Subcutaneous abdominal adipose tissue (tissue), 5 donors: ENCODE measurements around the gene CRTAC1.

ENCODE experiments used
- H3K27ac ChIP-seq: one replicate; pipeline ENCODE4 v1.7.0; 2013; ENCODE audit warnings: low read depth, mild to moderate bottlenecking, inconsistent platforms, low read length, moderate library complexity
- H3K27me3 ChIP-seq, 5 donors: one replicate each; pipeline ENCODE4 v1.7.0; 2013; ENCODE audit warnings: low read length in 5 of 5, inconsistent platforms in 1 of 5; ENCODE audit not compliant: control insufficient read depth in 5 of 5, insufficient read depth in 4 of 5
- H3K36me3 ChIP-seq, 5 donors: one replicate each; pipeline ENCODE4 v1.7.0; 2013; ENCODE audit warnings: low read length in 5 of 5; ENCODE audit not compliant: control insufficient read depth in 5 of 5, insufficient read depth in 5 of 5
- H3K4me1 ChIP-seq, 5 donors: one replicate each; pipeline ENCODE4 v1.7.0; 2013; ENCODE audit warnings: low read length in 5 of 5, mild to moderate bottlenecking in 3 of 5, moderate library complexity in 1 of 5; ENCODE audit not compliant: control insufficient read depth in 5 of 5, insufficient read depth in 5 of 5
- H3K4me3 ChIP-seq, 5 donors: one replicate each; pipeline ENCODE4 v1.7.0; 2013; ENCODE audit warnings: low read length in 5 of 5, low read depth in 1 of 5
- H3K9ac ChIP-seq, 5 donors: one replicate each; pipeline ENCODE4 v1.7.0; 2013; ENCODE audit warnings: low read length in 5 of 5, mild to moderate bottlenecking in 4 of 5, moderate library complexity in 3 of 5
- H3K9me3 ChIP-seq, 5 donors: one replicate each; pipeline ENCODE4 v1.7.0; 2013; ENCODE audit warnings: low read length in 5 of 5; ENCODE audit not compliant: control insufficient read depth in 5 of 5
- donor health status: healthy.
- donor health status: healthy.
- donor health status: healthy.
- donor health status: healthy.
- donor health status: healthy.

The CRTAC1 gene

DNA sequence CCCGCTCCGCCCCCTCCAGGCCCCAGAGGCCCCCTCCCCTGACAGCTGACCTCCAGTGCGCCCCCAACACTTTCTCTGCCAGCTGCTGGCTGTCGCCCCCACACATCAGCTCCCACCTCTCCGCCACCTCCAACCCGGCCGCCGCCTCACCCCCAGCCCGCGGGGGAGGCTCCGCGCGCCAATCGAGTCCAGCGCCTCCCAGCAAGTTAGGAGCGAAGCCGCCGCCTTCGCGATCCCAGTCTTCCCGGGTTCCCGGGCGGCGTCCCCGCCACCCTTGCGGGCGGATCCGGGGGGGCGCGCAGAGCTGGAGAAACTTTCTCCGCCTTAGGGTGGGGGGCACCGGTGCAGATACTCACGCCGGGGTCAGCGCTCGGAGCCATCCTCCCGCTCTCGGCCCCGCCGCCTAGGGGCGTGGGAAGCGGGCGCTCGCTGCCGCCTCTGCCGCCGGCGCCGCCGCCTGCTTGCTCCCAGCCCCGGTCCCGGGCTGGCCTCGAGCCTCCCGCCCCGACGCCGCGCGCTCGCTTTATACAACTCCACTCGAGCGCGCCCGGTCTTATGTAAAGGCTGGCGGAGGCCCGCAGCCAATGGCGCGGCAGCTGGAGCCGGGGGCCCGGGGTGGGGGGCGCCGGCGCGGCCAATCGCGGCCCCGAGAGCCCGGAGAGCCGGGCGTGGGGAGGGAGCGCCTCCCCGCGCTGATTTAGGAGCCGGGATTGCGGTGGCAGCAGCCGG lies at the start of gene CRTAC1:
Gene CRTAC1, minus strand, starts transcription at position 529 of the 729 bp plus-strand sequence. Its CDS starts 149 bp downstream, at position 380.
- Histone ChIP-seq H3K36me3 (no peaks in the 10 kb centered on the region), H3K27ac (no peak within 1 kb of the TSS), H3K9ac (no peak within 1 kb of the TSS), H3K9me3 (no peaks in the 10 kb centered on the region), H3K4me1 (peaks cover 0 to 17% (median 12%) of the 10 kb centered on the region in 5 donors), H3K4me3 (peak within 1 kb of the TSS in 4 of 5 donors; percentile 22 to 59 (median 44)), H3K27me3 (peaks cover 39 to 66% (median 46%) of the 10 kb centered on the region in 5 donors)

- Histone ChIP-seq H3K9ac (no peak overlapping the region), H3K9me3 (no peaks in the 10 kb centered on the region), H3K36me3 (no peaks in the 10 kb centered on the region), H3K27me3 (peaks cover 0 to 12% (median 8%) of the 10 kb centered on the region in 5 donors), H3K27ac (no peak overlapping the region), H3K4me1 (no peaks in the 10 kb centered on the region), H3K4me3 (no peak overlapping the region)
These were observed 48.4 kb upstream of the CRTAC1 start for GRCh38 chr10:98078774-98079173.

DNA sequence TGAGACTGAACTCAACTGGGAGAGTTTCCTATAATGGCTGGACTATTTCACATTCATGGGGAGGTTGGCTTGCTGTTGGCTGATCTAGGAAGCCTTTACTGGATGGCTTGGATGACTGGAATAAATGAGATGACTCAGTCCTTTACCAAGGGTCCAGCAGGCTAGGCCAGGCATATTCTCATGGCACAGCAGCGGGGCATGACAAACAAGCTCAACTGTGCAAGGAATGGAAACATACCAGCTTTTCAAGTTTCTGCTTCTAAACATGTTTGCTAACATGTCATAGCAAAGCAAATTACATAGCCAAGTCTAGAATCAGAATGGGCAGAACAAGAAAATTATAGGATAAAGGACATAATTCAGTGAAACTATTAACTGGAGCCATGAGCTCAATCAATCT lies 46.8 kb upstream of the CRTAC1 start:
- Histone ChIP-seq H3K4me3 (no peak overlapping the region), H3K9ac (no peak overlapping the region), H3K27me3 (peaks cover 5 to 14% (median 11%) of the 10 kb centered on the region in 5 donors), H3K36me3 (no peaks in the 10 kb centered on the region), H3K4me1 (no peaks in the 10 kb centered on the region), H3K27ac (no peak overlapping the region), H3K9me3 (no peaks in the 10 kb centered on the region)

DNA sequence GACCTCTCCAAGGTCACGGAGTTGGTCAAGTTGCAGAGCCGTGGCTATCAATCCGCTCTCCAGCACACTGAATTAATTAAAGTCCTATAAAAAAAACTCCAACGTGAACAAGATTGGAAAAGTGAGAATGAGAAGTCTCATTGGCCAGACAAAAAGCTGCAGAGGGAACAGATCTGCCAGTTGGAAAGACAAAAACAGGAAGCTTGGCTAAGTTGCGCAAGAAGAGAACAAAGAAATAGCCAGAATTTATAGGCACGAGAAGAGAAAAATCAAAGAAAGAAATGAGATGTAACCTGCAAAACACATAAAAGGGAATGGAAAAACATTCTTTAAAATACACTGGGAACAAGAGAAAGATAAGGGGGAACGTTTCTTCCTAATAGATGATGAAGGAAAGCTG lies 45.7 kb upstream of the CRTAC1 start:
- Histone ChIP-seq H3K4me1 (no peaks in the 10 kb centered on the region), H3K9me3 (no peaks in the 10 kb centered on the region), H3K4me3 (no peak overlapping the region), H3K27me3 (peaks cover 6 to 18% (median 11%) of the 10 kb centered on the region in 5 donors), H3K27ac (no peak overlapping the region), H3K36me3 (no peaks in the 10 kb centered on the region), H3K9ac (no peak overlapping the region)

- no peaks in the 10 kb centered on the region for H3K4me1 ChIP-seq
- H3K27me3 ChIP-seq, result peaks cover 6 to 15% (median 8%) of the 10 kb centered on the region in 5 donors
- H3K4me3 ChIP-seq, result no peak overlapping the region
- no peak overlapping the region for H3K27ac ChIP-seq
- H3K36me3 ChIP-seq, result no peaks in the 10 kb centered on the region
- H3K9me3 ChIP-seq, result no peaks in the 10 kb centered on the region
- H3K9ac ChIP-seq, result no peak overlapping the region
These were observed 44.0 kb upstream of the CRTAC1 start for GRCh38 chr10:98074315-98074911.

- Histone ChIP-seq H3K4me1 (no peaks in the 10 kb centered on the region), H3K27ac (no peak overlapping the region), H3K9ac (no peak overlapping the region), H3K4me3 (no peak overlapping the region), H3K27me3 (peaks cover 2 to 24% (median 16%) of the 10 kb centered on the region in 5 donors), H3K9me3 (peaks cover 0 to 2% (median 0%) of the 10 kb centered on the region in 5 donors), H3K36me3 (no peaks in the 10 kb centered on the region)
These were observed 36.7 kb upstream of the CRTAC1 start for GRCh38 chr10:98067165-98067564.

GRCh38 chr10:98063740-98064027 lies 33.3 kb upstream of the CRTAC1 start:
- no peak overlapping the region for H3K4me3 ChIP-seq
- H3K4me1 ChIP-seq, result peaks cover 0 to 4% (median 0%) of the 10 kb centered on the region in 5 donors
- H3K36me3 ChIP-seq, result no peaks in the 10 kb centered on the region
- H3K9ac ChIP-seq, result no peak overlapping the region
- H3K27me3 ChIP-seq, result peaks cover 4 to 29% (median 25%) of the 10 kb centered on the region in 5 donors
- no peak overlapping the region for H3K27ac ChIP-seq
- peaks cover 0 to 2% (median 0%) of the 10 kb centered on the region in 5 donors for H3K9me3 ChIP-seq

- no peak overlapping the region for H3K27ac ChIP-seq
- H3K36me3 ChIP-seq, result no peaks in the 10 kb centered on the region
- H3K4me3 ChIP-seq, result no peak overlapping the region
- H3K9me3 ChIP-seq, result peaks cover 0 to 2% (median 0%) of the 10 kb centered on the region in 5 donors
- H3K4me1 ChIP-seq, result peaks cover 0 to 4% (median 0%) of the 10 kb centered on the region in 5 donors
- H3K27me3 ChIP-seq, result peaks cover 5 to 32% (median 26%) of the 10 kb centered on the region in 5 donors
- no peak overlapping the region for H3K9ac ChIP-seq
These were observed 32.0 kb upstream of the CRTAC1 start for GRCh38 chr10:98062424-98062823.

DNA sequence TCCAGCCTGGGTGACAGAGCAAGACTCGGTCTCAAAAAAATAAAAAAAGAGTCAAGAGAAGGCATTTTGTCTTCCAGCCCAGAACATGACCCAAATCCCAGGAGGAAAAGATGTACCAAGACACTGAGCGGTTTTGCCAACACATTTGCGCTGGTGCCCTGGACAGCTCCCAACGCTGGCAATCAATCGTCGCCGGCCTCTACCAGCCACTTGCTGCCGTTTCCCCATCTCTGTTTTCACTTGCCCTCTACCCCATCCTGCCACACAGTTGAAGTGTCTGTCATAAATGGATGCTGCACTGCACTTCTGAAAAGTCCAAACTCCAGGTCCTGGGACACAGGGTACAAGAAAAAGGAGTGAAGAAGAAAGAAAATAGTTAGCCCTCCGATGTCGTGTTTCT lies 29.7 kb upstream of the CRTAC1 start:
- peaks cover 0 to 4% (median 0%) of the 10 kb centered on the region in 5 donors for H3K4me1 ChIP-seq
- H3K27me3 ChIP-seq, result peaks cover 9 to 34% (median 29%) of the 10 kb centered on the region in 5 donors
- H3K4me3 ChIP-seq, result no peak overlapping the region
- H3K9me3 ChIP-seq, result peaks cover 0 to 2% (median 0%) of the 10 kb centered on the region in 5 donors
- no peak overlapping the region for H3K27ac ChIP-seq
- no peak overlapping the region for H3K9ac ChIP-seq
- H3K36me3 ChIP-seq, result no peaks in the 10 kb centered on the region

GRCh38 chr10:98058295-98058694 lies 27.9 kb upstream of the CRTAC1 start:
- H3K4me3 ChIP-seq, result no peak overlapping the region
- peaks cover 0 to 2% (median 0%) of the 10 kb centered on the region in 5 donors for H3K9me3 ChIP-seq
- H3K4me1 ChIP-seq, result peaks cover 0 to 4% (median 0%) of the 10 kb centered on the region in 5 donors
- peaks cover 13 to 42% (median 38%) of the 10 kb centered on the region in 5 donors for H3K27me3 ChIP-seq
- no peak overlapping the region for H3K9ac ChIP-seq
- no peak overlapping the region for H3K27ac ChIP-seq
- no peaks in the 10 kb centered on the region for H3K36me3 ChIP-seq
